ENCODE data around the gene LDB2.

LDB2 gene

DNA sequence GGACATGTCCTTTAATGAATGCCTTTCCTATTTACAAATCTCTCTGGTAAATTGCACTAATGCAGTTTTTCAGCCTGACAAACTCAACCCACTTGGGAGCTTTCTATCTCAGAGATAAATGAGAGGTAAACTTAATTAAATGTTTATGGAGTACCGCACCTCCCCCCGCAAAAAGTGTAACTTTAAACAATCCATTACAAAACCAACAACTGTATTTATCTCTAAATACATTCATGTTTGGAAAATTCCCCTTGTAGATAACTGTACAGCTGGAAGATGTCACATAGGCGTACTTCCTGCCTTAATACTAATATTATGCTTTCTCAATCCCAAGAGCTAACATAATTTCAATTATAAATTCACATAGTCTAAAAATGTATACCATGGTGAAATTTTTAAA, 215.5 kb downstream of the LDB2 start:
- DNase-seq: no peak

DNA sequence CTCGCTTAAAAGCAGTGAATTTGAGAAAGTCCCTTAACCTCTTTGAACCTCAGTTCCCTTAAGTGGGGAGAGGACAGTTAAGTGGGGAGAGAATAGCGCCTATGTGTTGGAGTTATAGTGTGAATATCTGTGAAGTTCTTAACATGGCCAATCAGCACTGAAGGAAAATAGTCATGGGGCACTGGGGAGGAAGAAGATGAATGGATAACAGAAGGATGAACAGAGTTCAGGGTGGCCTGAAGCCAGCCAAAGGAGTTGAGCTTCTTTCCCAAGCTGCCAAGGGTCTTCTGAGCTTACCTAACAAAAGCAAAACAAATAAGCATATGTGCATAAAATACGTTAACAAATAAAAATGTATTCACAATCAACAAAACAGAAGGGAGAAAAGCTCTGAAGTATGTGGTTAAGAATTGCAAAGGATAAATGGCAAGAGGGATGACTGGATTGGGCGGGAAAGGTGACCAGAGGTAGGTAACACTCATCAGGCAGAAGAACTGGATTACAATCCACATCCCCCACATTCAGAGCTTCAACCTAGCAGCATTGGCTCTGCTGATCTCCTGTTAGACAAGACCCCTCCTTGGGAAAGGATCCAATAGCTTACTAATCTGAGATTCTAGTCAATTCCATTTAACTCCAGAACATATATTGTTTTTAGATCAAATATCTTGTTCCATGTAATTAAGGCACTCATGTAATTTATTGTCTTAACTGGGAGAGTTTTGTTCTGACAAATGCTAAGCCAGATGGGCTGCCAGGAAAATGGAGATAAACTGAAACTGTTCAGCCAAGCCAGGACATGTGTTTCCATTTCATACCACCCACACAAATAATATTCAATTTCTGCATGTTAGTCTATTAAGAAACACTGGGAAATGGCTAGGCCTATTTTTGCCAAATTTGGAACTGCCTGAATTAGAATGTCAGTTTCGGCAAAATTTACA, 221.2 kb downstream of the LDB2 start:
- DNase-seq: no peak

DNA sequence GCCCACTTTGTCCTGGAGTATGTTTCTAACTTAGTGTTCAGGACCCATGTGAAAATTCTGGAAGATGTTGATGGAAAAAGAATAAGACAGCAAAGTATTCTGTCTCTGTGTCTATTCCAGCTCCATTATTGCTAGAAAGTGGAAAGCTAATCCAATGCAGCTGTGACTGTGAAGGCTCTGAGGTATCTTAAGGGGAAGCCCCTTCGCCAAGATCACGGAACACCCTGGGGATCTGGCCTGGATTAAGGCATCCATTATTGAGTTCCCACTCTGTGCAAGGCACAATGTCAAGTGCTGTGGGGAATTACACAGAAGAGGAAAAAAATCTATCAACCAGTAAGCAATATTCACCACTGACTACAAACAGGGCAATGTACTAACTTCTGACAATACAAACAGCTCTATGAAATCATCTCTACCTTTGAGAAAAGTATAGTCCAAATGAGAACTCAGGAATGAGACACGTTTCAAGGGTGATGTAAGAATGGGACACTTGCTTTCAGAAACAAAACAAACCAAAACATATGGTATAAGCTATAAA, 222.1 kb downstream of the LDB2 start:
- no peak for DNase-seq

- DNase-seq: no peak
Measured at GRCh38 chr4:16674082-16674481, 224.4 kb downstream of the LDB2 start.

GRCh38 chr4:16672421-16672820, 226.0 kb downstream of the LDB2 start:
- DNase-seq: no peak

GRCh38 chr4:16671741-16672140, 226.7 kb downstream of the LDB2 start:
- DNase-seq: no peak

- DNase-seq: no peak
Measured at GRCh38 chr4:16670727-16671126, 227.7 kb downstream of the LDB2 start.

DNA sequence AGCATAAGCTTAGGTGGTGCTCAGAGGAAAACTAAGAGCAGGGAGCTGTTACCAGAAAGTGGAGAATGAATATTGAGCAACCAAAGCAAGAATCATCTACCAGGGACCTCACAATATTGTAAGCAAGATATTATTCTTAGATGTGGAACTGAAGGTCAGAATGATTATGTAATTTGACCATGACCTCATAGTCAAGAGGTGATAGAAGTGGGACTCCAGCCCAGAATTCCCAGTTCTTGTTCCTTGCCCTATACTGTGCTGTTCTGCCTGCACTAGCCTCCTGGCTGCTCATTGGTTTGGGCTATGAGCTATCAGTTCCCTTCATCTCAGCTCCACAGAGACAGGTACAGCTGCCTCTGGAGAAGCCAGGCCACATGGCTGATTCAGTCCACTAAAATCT, 229.4 kb downstream of the LDB2 start:
- DNase-seq: no peak

GRCh38 chr4:16668488-16668887, 230.0 kb downstream of the LDB2 start:
- DNase-seq: no peak

- peak; percentile 54 for DNase-seq
Measured at GRCh38 chr4:16667464-16667863, 231.0 kb downstream of the LDB2 start.

GRCh38 chr4:16665942-16666551, 232.4 kb downstream of the LDB2 start:
- no peak for DNase-seq

GRCh38 chr4:16663732-16664131, 234.7 kb downstream of the LDB2 start:
- no peak for DNase-seq

DNA sequence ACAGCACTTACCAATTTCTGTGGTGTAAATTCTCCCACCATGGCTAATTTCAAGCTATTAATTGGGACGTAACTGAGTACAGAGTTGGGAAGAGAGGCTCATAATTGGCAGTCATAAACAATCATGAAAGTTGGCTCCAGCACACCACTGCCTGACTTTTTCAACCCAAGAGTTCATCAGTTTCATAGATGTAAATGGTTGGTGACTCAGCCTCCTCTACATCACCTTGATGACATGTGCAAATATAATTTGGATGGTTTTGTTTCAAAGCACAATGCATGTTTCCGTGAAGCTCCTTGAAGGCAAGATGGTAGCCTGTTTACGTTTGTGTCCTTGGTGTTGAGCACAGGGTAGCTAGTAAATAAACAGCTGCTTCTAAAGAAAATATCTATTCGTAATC, 235.1 kb downstream of the LDB2 start:
- no peak for DNase-seq

DNA sequence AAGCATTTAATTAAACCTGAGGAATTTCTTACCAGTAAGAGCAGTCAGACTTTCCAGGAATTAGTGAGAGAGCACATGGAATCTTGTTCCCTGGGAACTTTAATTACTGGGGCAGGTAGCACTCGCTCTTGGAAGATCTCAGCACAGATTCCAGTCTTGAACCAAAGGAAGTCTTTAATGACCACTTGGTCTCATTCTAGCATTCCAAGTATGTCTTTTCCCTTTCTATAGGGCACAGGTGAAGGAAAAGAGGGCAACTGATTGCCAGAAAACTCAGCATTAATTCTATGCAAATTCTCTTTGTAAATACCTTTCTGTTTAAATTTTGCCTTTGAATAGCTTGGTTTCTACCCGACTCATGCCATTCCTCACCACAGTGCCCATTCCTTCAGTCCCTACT, 236.6 kb downstream of the LDB2 start:
- DNase-seq: no peak

DNA sequence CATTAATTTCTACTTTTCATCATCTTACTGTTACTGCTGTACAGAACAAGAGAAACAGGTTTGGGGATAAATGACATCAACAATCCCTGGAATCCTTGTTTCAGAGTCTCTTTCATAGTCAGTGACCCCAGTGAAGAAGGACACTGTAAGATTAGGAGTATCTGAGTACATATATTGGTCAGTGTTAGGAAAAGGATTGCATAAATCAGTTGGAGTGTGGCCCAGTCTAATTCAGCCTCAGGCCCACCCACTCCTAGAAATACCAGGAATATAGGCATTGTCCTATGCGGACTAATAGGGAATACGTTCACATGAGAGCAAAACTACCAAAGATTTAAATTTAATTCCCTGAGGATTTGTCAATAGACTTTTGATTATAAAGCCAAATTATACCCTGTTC, 237.8 kb downstream of the LDB2 start:
- DNase-seq: no peak

- DNase-seq: no peak
Measured at GRCh38 chr4:16659694-16660093, 238.8 kb downstream of the LDB2 start.

- DNase-seq: no peak
Measured at GRCh38 chr4:16659079-16659478, 239.4 kb downstream of the LDB2 start.

- no peak for DNase-seq
Measured at GRCh38 chr4:16658183-16658582, 240.3 kb downstream of the LDB2 start.

- no peak for DNase-seq
Measured at GRCh38 chr4:16655111-16655510, 243.3 kb downstream of the LDB2 start.

- no peak for DNase-seq
Measured at GRCh38 chr4:16652732-16653305, 245.6 kb downstream of the LDB2 start.

- no peak for DNase-seq
Measured at GRCh38 chr4:16646459-16646858, 252.0 kb downstream of the LDB2 start.

GRCh38 chr4:16643893-16644292, 254.6 kb downstream of the LDB2 start:
- DNase-seq: no peak

- DNase-seq: no peak
Measured at GRCh38 chr4:16642897-16643296, 255.5 kb downstream of the LDB2 start.

DNA sequence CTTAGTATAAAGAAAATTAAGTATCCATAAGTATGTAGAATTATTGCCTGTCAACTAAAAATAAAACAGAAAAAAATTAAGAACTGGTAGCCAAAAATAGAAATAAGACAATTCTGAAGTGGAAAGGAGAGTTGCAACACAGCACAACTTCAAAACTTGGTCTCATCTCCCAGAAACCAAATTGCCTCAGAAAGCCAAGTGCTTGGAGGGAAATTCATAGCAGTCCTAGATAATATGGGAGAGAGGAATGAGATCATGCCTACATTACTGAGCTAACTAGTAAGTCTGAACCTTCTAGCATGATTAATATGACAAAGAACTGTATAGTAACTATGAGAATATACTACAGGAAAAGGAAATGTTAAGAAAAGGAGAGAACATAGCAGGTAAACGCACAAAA, 256.5 kb downstream of the LDB2 start:
- DNase-seq: no peak
